T1000 (cell line): ENCODE data around the gene PEPD.

ENCODE experiments used
- DNase-seq: peaks from one replicate; lab custom pipeline; 2025; ENCODE audit warnings: mixed read lengths; lab: John Stamatoyannopoulos, UW

The PEPD gene

DNA sequence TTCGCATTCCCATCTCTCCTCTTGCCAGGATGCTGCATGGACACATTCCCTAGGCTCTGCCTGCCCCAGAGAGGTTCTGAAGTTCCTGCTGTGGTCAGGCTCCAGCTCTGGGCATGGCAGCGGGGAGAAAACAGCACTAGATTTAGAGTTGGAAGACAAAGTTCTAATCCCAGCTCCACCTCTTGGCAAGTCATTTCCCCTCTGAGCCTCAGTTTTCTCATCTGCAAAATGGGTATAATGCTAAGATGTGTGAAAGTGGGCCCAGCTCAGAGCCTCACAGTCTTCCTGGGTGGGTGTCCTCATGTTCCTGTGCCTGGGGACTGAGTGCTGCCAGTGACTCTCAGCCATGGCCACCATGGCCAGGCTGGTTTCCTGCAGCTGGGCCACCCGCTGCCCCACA is 9.6 kb downstream of the PEPD start:
- DNase-seq, result no peak

DNA sequence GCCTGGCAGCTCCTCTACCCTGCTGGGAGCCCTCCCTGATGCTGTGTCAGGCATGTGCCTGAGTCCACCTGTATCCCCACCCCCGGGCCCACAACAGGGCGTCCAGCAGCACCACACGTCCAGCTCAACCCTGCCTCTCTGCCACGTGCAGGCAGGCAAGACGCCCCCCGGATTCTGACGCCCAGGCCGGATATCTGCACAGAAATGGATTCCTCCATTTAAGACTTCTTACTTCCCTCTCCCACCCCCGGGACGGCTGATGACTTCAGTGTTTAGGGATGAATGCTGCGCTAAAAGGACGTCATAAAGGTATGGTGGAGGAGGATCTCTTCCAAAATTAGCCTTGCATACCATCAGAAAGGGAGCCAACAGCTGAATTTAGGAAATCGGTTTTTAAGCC is 10.2 kb downstream of the PEPD start:
- DNase-seq, result no peak

- no peak for DNase-seq
These were observed 11.0 kb downstream of the PEPD start for GRCh38 chr19:33510462-33511194.

DNA sequence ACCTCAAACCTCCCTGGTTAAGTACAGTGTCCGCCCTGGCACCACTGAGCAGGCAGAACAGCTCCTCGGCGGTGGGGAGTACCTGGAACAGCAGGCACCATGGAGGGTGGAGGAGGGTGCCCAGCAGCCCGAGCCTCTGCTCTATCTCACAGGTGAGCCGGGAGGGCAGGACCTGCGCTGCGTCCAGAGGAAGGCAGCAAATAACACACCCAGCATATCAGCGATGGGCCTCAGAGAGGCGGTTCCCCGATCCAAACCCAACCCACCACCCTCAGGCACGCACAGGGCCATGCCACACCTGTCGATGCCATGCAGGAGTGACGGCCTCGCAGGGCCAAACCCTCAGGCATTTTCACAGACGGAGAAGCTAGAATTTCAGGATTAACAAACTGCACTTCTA is 11.8 kb downstream of the PEPD start:
- no peak for DNase-seq

DNA sequence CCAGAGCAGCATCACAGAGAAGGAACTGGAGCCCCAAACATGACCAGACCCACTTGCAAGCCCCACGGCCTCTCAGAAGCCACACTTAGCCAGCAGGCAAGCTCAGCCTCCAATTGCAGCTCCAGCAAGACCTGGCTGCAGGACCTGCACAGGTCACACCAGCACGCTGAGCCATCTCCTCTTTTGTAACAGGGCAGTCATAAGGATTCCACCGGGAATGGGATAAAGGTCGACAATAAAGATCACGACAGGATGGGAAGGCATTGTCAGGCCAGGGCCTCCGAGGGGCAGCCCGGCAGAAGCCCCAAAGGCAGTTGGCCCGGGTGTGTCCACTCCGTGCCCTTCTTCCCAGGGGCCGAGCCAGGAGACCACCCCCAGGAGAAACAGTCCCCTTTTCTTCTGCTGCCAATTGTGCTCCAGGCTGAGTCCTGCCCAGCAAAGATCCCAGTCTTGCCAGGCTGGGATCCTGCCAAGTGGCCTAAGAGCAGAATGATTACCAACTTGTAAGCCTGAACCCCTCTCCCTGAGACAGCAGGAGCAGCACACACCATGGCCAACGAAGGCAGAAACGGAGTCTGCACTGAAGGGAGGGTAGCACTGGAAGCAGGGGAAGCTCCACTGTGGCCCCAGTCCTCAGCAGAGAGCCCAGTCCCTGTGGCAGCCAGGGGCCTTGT is 12.5 kb downstream of the PEPD start:
- DNase-seq, result peak; percentile 29

- no peak for DNase-seq
These were observed 13.2 kb downstream of the PEPD start for GRCh38 chr19:33508431-33508830.

- DNase-seq, result no peak
These were observed 13.6 kb downstream of the PEPD start for GRCh38 chr19:33508009-33508408.

DNA sequence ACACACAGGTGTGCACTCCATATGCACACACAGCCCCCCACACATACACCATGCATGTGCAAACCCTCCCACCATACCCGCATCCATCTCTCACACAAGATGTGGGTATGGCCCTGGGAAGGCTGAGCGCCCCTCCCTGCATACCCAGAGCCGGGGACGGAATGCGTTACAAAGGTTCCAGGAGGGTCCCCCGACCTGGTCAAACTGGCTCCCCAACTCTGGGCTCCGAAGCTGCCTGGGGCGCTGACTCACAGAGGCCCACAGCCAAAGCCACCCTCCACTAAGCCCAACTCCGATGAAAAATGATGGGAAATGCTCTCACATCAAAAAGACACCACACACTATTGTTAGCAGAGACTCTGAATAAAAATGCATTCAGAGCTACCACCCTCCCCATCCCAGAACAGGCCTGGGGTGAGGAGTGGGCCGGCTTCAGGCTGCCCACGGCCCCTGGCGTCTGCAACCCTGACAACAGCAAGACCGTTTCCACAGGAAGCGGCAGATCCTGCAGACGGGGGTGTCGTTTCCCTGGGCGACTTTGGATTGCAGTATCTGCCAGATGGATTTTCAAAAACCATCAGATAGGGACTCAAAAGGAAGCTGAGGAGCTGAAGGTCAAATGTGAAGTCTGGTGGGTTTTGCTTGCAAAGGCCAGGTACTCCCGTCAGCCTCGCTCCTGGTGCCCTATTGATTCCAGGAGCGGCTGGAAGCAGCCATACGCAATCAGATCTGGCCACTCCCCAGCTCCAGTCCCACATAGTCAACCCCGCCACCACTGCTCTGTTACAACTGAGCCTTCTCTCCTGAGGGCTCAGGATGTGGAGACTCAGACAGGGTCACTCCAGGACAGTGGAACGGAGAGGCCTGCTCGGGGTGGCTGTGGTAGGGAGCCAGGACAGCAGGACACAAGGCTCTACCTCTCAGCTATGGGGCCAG is 14.3 kb downstream of the PEPD start:
- DNase-seq, result no peak

GRCh38 chr19:33506498-33506897 is 15.1 kb downstream of the PEPD start:
- no peak for DNase-seq

DNA sequence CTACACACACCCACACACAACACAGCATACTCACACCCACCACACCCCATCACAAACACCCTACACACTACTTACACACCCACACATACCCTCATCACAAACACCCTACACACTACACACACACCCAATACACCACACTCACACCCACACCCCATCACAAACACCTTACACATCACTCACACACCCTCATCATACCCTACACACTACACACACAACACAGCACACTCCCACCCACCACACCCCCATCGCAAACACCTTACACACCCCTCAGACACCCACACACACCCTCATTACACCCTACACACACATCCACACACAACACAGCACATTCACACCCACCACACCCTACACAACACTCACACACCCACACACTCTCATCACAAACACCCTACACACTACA is 15.8 kb downstream of the PEPD start:
- DNase-seq, result no peak

DNA sequence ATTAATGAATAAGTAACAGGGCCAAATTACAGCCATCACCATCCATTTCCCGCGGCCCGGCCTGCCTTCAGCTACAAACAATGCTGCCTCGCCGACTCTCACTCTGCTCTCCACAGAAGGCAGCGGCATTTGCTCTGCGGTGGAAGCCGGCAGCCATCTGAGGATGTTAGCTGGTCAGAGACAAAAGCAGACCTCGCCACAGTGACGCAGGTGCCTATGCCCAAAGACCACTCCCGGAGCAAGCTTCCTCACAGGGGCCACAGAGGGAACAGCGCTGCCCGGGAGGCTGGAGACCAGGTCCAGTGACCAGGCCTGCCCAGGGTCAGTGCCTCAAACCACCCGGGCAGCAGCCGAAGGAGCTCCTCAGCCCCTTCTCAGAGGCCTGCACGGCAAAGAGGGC is 16.4 kb downstream of the PEPD start:
- DNase-seq, result no peak

- no peak for DNase-seq
These were observed 17.5 kb downstream of the PEPD start for GRCh38 chr19:33504058-33504444.

DNA sequence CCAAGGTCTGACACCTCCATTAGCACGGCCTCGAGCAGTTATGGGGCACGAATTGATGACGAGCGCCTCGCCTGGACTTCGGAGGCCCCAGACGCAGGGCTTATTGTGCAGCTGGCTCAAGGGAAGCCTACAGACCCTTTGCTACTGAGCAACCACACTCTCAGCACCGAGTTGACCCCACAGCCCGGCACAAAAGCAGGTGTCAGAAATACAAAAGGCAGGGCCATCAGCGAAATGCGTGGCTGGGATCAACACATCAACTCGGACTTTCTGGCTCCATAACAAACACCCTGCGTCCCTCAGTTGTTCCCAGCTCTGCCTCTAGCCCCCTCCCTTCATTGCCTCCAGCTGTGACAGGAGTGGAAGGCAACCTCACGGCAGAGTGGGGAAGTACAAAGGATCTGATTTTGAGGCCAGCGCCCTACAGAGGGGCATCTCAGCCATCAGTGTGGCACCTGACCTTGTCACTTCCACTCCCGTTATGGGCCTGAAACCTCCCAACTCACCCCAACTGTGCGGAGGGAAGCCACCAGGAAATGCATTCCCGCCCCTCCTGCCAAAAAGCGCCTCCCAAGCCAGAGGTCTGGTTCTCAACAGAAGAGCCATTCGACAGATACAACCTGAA is 18.0 kb downstream of the PEPD start:
- no peak for DNase-seq

- DNase-seq, result no peak
These were observed 18.6 kb downstream of the PEPD start for GRCh38 chr19:33503030-33503429.

DNA sequence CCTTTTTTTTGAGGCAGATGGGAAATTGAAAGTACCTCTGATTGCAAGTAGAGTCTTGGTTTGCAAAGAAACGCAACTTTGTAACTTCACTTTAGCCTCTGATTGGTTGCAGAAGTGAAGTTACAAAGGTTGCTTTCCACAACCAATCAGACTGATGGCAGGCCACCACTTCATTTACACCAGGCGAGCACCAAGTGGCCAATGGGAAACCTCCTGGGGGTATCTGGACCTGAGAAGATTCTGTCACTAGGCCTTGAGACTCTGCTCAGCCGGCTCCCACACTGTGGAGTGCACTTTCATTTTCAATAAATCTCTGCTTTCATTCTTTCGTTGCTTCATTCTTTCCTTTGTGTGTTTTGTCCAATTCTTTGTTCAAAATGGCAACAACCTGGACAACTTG is 19.1 kb downstream of the PEPD start:
- DNase-seq, result no peak

- DNase-seq, result no peak
These were observed 19.8 kb downstream of the PEPD start for GRCh38 chr19:33501693-33502356.

DNA sequence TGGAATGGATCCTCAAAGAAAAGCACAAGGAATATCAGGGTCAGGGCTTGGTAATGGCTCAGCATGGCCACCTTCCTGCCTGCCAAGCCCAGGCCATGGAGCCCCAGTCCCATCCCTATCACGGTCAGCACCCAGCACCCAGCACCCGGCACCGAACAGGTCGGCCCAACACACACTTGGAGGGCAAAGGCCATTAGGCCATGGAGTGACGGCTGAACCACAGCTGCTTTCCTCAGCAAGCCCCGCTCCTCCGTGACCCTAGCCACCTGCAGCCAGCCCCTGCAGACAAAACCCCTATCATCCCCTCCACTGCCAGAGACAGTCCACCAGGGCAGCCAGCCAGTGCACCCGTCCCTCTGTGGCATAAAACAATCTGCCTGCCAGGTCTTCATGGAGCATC is 20.6 kb downstream of the PEPD start:
- DNase-seq, result no peak

GRCh38 chr19:33500586-33500985 is 21.0 kb downstream of the PEPD start:
- DNase-seq, result no peak

- no peak for DNase-seq
These were observed 21.7 kb downstream of the PEPD start for GRCh38 chr19:33499671-33500506.

DNA sequence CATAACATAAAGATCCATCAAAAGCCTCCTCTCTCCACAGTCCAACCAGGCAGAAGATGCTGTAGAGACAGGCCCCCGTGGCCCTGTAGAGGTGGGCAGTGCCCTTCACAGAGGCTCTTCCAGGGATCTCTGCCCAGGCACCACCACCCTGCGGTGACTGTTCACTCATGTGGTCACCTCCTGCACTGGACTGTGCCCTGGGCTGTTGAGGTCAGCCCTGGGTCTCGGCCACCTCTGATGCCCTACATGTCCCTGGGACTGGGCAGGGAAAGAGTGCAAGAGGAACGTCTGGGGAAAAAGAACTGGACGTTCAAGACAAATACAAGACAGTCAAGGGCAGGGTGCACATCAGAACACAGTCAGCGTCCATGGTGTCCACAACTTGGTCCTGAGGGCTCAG is 22.3 kb downstream of the PEPD start:
- DNase-seq, result no peak
